CD4-positive, alpha-beta T cell treated with Interleukin-17A for 4 hours (primary cell): ENCODE data around the gene PARP6.

Experiments
- DNase-seq: peaks from one replicate; pipeline ENCODE4 v3.0.0-alpha.2; 2020; ENCODE audit warnings: mixed read lengths

The PARP6 gene

DNA sequence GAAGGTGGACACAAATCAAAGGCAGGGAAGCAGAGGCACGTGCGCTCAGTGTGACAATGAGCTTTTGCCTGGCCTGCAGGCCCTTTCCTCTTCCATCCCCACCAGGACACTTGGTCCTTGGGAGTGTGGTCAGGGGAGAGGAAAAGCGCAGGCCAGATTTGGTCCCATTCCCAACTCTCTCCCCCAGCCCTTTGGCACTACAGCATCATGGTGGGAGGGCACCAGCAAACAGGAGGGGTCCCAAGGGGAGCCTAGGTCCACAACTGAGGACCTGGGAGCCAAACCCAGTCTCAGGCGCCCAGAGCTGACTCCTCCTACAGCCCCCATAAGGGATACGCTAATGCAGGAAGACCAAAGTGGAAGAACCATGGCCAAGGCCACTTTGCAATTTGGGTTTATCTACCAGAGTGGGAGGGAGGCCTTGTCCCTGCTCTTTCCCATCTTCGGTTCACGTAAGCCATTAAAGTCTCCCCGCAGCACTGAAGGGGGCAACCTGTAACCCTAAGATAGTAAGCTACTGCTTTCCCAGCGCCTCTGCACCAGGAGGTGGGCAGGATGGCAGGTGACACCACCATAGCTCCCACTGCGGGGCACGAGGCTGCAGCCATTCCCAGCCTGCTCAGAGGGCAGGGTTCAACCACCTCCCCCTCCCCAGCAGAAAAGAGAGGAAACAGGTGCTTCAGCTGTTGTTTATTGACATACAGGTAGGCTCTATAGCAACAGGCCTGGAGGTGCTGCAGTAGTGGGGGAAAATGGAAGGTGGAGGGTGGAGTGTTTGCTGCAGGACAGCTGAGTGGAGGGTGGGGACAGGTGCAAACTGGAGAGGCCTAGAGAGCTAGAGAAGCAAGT is 73.8 kb downstream of the PARP6 start:
- no peak for DNase-seq

- DNase-seq: peak; percentile 37
Measured at GRCh38 chr15:72197460-72198355, 74.6 kb downstream of the PARP6 start, which contains the start of gene GRAMD2A. TSS of gene GRAMD2A (minus strand) at chr15:72197787.

- DNase-seq: no peak
Measured at GRCh38 chr15:72197041-72197459, 75.3 kb downstream of the PARP6 start.

DNA sequence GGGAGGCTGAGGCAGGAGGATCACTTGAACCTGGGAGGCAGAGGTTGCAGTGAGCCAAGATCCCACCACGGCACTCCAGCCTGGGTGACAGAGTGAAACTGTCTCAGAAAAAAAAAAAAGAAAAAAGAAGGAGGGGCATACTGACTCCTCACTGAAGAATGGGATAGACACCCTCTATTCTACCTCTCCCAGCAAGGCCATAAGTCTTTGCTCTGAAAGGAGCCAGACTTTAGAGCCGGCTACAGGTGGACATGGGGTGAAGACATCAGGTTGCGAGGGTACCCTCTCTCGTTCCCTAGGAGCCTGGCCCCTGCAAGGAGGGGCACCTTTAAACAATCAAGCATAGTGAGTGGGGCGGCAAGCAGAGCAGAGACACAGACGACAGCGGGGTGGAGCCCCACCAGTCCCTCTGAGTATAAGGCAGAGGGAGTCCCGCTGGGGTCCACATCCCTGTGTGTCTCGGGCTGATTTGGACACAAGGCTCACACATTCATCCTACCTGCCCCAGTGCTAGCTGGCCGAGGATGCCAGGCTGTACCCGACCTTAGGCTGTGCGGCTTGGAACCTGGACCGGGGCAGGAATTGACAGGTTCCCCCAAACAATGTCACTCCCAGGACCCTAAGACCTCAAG is 75.8 kb downstream of the PARP6 start:
- no peak for DNase-seq

GRCh38 chr15:72195101-72195511 is 77.2 kb downstream of the PARP6 start:
- no peak for DNase-seq

- DNase-seq: no peak
Measured at GRCh38 chr15:72193836-72194396, 78.4 kb downstream of the PARP6 start.

GRCh38 chr15:72192416-72192815 is 79.9 kb downstream of the PARP6 start:
- DNase-seq: no peak
